K562 (cell line): ENCODE measurements around the gene MAP2K3. TPM values are rescaled to one million over a fixed set of nuclear protein-coding genes. Genes with fewer than 3 reads are reported as not detected.

Experiments used
- ATAC-seq: fragments of 200-7000 bp; cut with Tn5 transposase; 3 replicates; pipeline ENCODE4 v1.9.1; 2020; ENCODE audit warnings: moderate library complexity
- BruUV-seq: library from RNA; stranded (reverse); fragments of 400-500 nt; replicated peaks from 2 replicates; lab custom pipeline; 2021; lab: Mats Ljungman, UMichigan
- CTCF ChIA-PET: fragments of 300-600 bp; formaldehyde crosslinking; extraction: SDS; loops from one replicate; lab custom pipeline; 2021; ENCODE audit warnings: low intra/inter-chr PET ratio; lab: Yijun Ruan, JAX
- POLR2A ChIA-PET: fragments of 300-600, 350-650 bp; sonication (Branson Sonifier 250); formaldehyde crosslinking; extraction: SDS; loops from one replicate; lab custom pipeline; 2021; ENCODE audit warnings: antibody characterized with exemption, inconsistent platforms; lab: Yijun Ruan, JAX
- DNase-seq, 4 experiments: peaks; one replicate each; pipeline versions ENCODE4 v3.0.0 to v3.0.0-alpha.2; 2011 to 2018; ENCODE audit warnings: low spot score in 3 of 4, mixed read lengths in 3 of 4; ENCODE audit errors: extremely low read depth in 1 of 4
- FAIRE-seq: peaks from 2 replicates; lab custom pipeline; 2011; peaks lifted over from hg19 to GRCh38; lab: Jason Lieb, UNC
- H2AFZ ChIP-seq: 2 replicates; pipeline ENCODE4 v1.6.0; 2011; ENCODE audit warnings: low read depth, low read length, control low read depth, inconsistent platforms
- H3K27ac ChIP-seq: fragments of 200-600 bp; 3 replicates; pipeline ENCODE4 v1.8.0; 2011; ENCODE audit warnings: low read depth, mild to moderate bottlenecking, control low read depth, inconsistent platforms, low read length, moderate library complexity, mixed read lengths; ENCODE audit errors: extremely low read depth
- H3K27me3 ChIP-seq, 2 experiments: fragments of 300-600 bp in 1 of 2; 2 replicates in 1 of 2; 3 replicates in 1 of 2; pipeline versions ENCODE4 v1.6.0 to v1.8.0; 2011; ENCODE audit warnings: inconsistent platforms in 2 of 2, low read length in 2 of 2, mild to moderate bottlenecking in 1 of 2, mixed read lengths in 1 of 2, moderate library complexity in 1 of 2; ENCODE audit not compliant: control insufficient read depth in 2 of 2, insufficient read depth in 2 of 2
- H3K36me3 ChIP-seq: fragments of 300-600 bp; 3 replicates; pipeline ENCODE4 v1.8.0; 2011; ENCODE audit warnings: mild to moderate bottlenecking, low read length, inconsistent platforms; ENCODE audit not compliant: control insufficient read depth, insufficient read depth
- H3K4me1 ChIP-seq, 2 experiments: fragments of 200-600 bp in 1 of 2; replicated peaks in 1 of 2; 2 replicates in 1 of 2; 3 replicates in 1 of 2; pipeline versions ENCODE4 v1.5.1 to v1.8.0; 2011; ENCODE audit warnings: inconsistent platforms in 2 of 2, low read length in 2 of 2, mild to moderate bottlenecking in 1 of 2, mixed read lengths in 1 of 2, moderate library complexity in 1 of 2; ENCODE audit not compliant: control insufficient read depth in 2 of 2, insufficient read depth in 2 of 2
- H3K4me2 ChIP-seq: 2 replicates; pipeline ENCODE4 v1.6.1; 2011; ENCODE audit warnings: low read length, control low read depth, inconsistent platforms, mixed read lengths; ENCODE audit not compliant: insufficient read depth
- H3K4me3 ChIP-seq: fragments of 200-600 bp; sonication (generic), shearing (Covaris generic); 2 replicates; pipeline ENCODE4 v1.5.1; 2016; ENCODE audit warnings: control low read depth, inconsistent platforms
- H3K79me2 ChIP-seq: fragments of 200-600 bp; 3 replicates; pipeline ENCODE4 v1.8.0; 2011; ENCODE audit warnings: low read length, inconsistent platforms; ENCODE audit not compliant: control insufficient read depth, insufficient read depth
- H3K9ac ChIP-seq, 2 experiments: 2 replicates each; pipeline versions ENCODE4 v1.6.0 to v1.6.1; 2011; ENCODE audit warnings: low read depth in 2 of 2, low read length in 2 of 2, control low read depth in 1 of 2, inconsistent platforms in 1 of 2, mild to moderate bottlenecking in 1 of 2, mixed read lengths in 1 of 2; ENCODE audit not compliant: insufficient read depth in 1 of 2
- H3K9me1 ChIP-seq: one replicate; pipeline ENCODE4 v1.6.0; 2011; ENCODE audit warnings: inconsistent platforms, mild to moderate bottlenecking, low read length, moderate library complexity; ENCODE audit not compliant: control insufficient read depth, insufficient read depth
- H3K9me3 ChIP-seq: replicated peaks from 2 replicates; pipeline ENCODE4 v1.5.1; 2011; ENCODE audit warnings: low read depth, low read length, inconsistent platforms; ENCODE audit not compliant: control insufficient read depth, insufficient read depth
- H4K20me1 ChIP-seq: replicated peaks from 2 replicates; pipeline ENCODE4 v1.6.1; 2011; ENCODE audit warnings: low read length, inconsistent platforms, mixed read lengths; ENCODE audit not compliant: control insufficient read depth, insufficient read depth
- ATF6 ChIP-seq: sonication (generic); formaldehyde crosslinking; IDR thresholded peaks from 2 replicates; pipeline ENCODE4 v1.4.0; 2020; ENCODE audit warnings: mild to moderate bottlenecking, missing genetic modification reagents
- GABPB1 ChIP-seq: sonication (generic); formaldehyde crosslinking; IDR thresholded peaks from 2 replicates; pipeline ENCODE4 v1.8.0; 2022; ENCODE audit warnings: mild to moderate bottlenecking, missing genetic modification reagents
- LCOR ChIP-seq: sonication (generic); formaldehyde crosslinking; IDR thresholded peaks from 2 replicates; pipeline ENCODE4 v1.8.0; 2022; ENCODE audit warnings: mild to moderate bottlenecking, missing genetic modification reagents
- MTF1 ChIP-seq: fragments of 250-450 bp; sonication (Bioruptor Pico); IDR thresholded peaks from 2 replicates; pipeline ENCODE4 v1.9.0; 2021; ENCODE audit warnings: moderate library complexity, mild to moderate bottlenecking, inconsistent platforms, borderline replicate concordance
- NFYB ChIP-seq: IDR thresholded peaks from 2 replicates; pipeline ENCODE4 v1.6.1; 2011; ENCODE audit warnings: mild to moderate bottlenecking, moderate library complexity; ENCODE audit not compliant: insufficient read length; ENCODE audit errors: extremely low read depth
- SAFB ChIP-seq: fragments of 200-400 bp; formaldehyde crosslinking; IDR thresholded peaks from 2 replicates; pipeline ENCODE4 v1.6.1; 2017; ENCODE audit warnings: low read depth, low read length, borderline replicate concordance
- TFAP4 ChIP-seq: sonication (generic); formaldehyde crosslinking; IDR thresholded peaks from 2 replicates; pipeline ENCODE4 v1.8.0; 2022; ENCODE audit warnings: missing genetic modification reagents, mild to moderate bottlenecking, moderate library complexity, borderline replicate concordance
- TRIM28 ChIP-seq: fragments of 450-650 bp; IDR thresholded peaks from 2 replicates; pipeline ENCODE4 v1.6.1; 2017
- USF1 ChIP-seq: sonication (generic); formaldehyde crosslinking; IDR thresholded peaks from 2 replicates; pipeline ENCODE4 v1.9.0; 2022; ENCODE audit warnings: mild to moderate bottlenecking, missing genetic modification reagents
- ZFX ChIP-seq: sonication (generic); formaldehyde crosslinking; IDR thresholded peaks from 2 replicates; pipeline ENCODE4 v1.8.0; 2022; ENCODE audit warnings: mild to moderate bottlenecking, missing genetic modification reagents, moderate library complexity
- ZHX1 ChIP-seq: fragments of 150-350 bp; conservative IDR thresholded peaks from 2 replicates; pipeline ENCODE4 v1.6.1; 2014; ENCODE audit warnings: low read length
- ZNF561 ChIP-seq: fragments of 450-650 bp; formaldehyde crosslinking; conservative IDR thresholded peaks from 2 replicates; pipeline ENCODE4 v1.4.0; 2020; ENCODE audit warnings: mild to moderate bottlenecking, moderate library complexity
- ZNF583 ChIP-seq: fragments of 250-450 bp; sonication (Bioruptor Pico); IDR thresholded peaks from 2 replicates; pipeline ENCODE4 v1.4.0; 2020
- WGBS: fragments of 100-300 bp; shearing (Covaris generic); methylation state at CpG from one replicate; pipeline ENCODE4 v1.1.6; 2016; ENCODE audit warnings: low coverage, mixed read lengths; ENCODE audit not compliant: insufficient coverage; ENCODE audit errors: missing lambda C conversion rate; 5-methylcytosine and 5-hydroxymethylcytosine counted together
- in situ Hi-C: fragments of 300-500 bp; cut with MboI; formaldehyde crosslinking; loops from 4 replicates; pipeline ENCODE4 v1.15.0; 2018; ENCODE audit warnings: inconsistent platforms, mixed read lengths
- intact Hi-C: fragments of 100-400 bp; cut with micrococcal nuclease; formaldehyde crosslinking; loops from 2 replicates; pipeline ENCODE4 v1.14.2; 2022
- polyA plus RNA-seq, 8 experiments: library from polyadenylated mRNA; depleted of rRNA in 4 of 8; stranded (reverse) in 5 of 8; unstranded in 3 of 8; fragments of >200 nt; fragmentation: Nextera tagmentation in 2 of 8; fragmentation: Illumina TruSeq in 1 of 8; extraction: Ambion mirVana in 2 of 8; extraction: Trizol in 1 of 8; gene quantifications; 2 replicates each; pipeline versions ENCODE4 v1.2.1 to v1.2.3, GENCODE V29; 2011 to 2014; ENCODE audit warnings: inconsistent platforms in 1 of 8, missing spikeins in 1 of 8
- total RNA-seq, 7 experiments: library from RNA; depleted of rRNA in 6 of 7; stranded (reverse); fragments of >200 nt in 6 of 7; fragmentation: Illumina TruSeq in 2 of 7; extraction: Trizol in 2 of 7; gene quantifications; 2 replicates each; pipeline versions ENCODE4 v1.2.1 to v1.2.3, GENCODE V29; 2011 to 2021; ENCODE audit warnings: low replicate concordance in 1 of 7

The MAP2K3 gene
- total and polyA plus RNA-seq, 9 of the 15 experiments (the other 6 are each of a cell fraction or from before 2014, with no cell fraction given), result 0.18 to 14.8 (median 3.5) TPM

GRCh38 chr17:21275579-21276263, 8.8 kb upstream of the MAP2K3 start:
- DNase-seq (peak; percentile 88 to 95 (median 93)), FAIRE-seq (peak; percentile 80), ATAC-seq (peak; percentile 95)
- peak overlapping the region; percentile 45 to 89 for H3K9ac ChIP-seq
- ChIA-PET POLR2A (interaction anchor here (0.6 to 1.0 kb wide), 2 partner anchors 10 to 78 kb away, joined by 3 read pairs; no protein-coding TSS in a partner anchor), CTCF (no interaction called here)
- 3% methylated on average over 16 of the region's 52 CpGs for WGBS
- BruUV-seq, result no TSS peak
- H2AFZ ChIP-seq, result peak overlapping the region; percentile 94
- no peaks in the 10 kb centered on the region for H3K36me3 ChIP-seq
- H3K79me2 ChIP-seq, result no peaks in the 10 kb centered on the region
- H3K4me1 ChIP-seq, result peaks cover 28 to 51% of the 10 kb centered on the region in 2 experiments; a peak in 4 of 5 replicates
- H3K27me3 ChIP-seq, result no peaks in the 10 kb centered on the region
- H3K9me3 ChIP-seq, result no peaks in the 10 kb centered on the region
- in situ Hi-C loops, result loop anchor here (10.0 to 25.0 kb wide), 2 partner anchors 239 to 787 kb away; no protein-coding TSS in a partner anchor
- peak overlapping the region; percentile 79 for H3K4me2 ChIP-seq
- peak overlapping the region; percentile 31; the same call in 2 of the 3 replicates for H3K27ac ChIP-seq
- H4K20me1 ChIP-seq, result peaks cover 3% of the 10 kb centered on the region; the same call in 1 of the 2 replicates
- peak overlapping the region; percentile 44 for H3K4me3 ChIP-seq
- intact Hi-C loops, result no loop called here
- no peaks in the 10 kb centered on the region for H3K9me1 ChIP-seq
- TF ChIP-seq USF1 (CRISPR knock-in tag) (peak; percentile 97), GABPB1 (CRISPR knock-in tag) (0 out of 2 replicates have a peak, but pooled peaks have one; percentile 51), ZNF583 (CRISPR knock-in tag) (no peak), MTF1 (CRISPR knock-in tag) (no peak), NFYB (peak; percentile 87), ZNF561 (CRISPR knock-in tag) (no peak), TFAP4 (CRISPR knock-in tag) (peak; percentile 65), SAFB (peak; percentile 37; the same call in 1 of the 2 replicates), LCOR (CRISPR knock-in tag) (no peak), ZHX1 (no peak), ZFX (CRISPR knock-in tag) (peak; percentile 71), TRIM28 (no peak), ATF6 (CRISPR knock-in tag) (no peak)
